Measurements from ENCODE around the gene CD36. TPM values are rescaled to one million over a fixed set of nuclear protein-coding genes. Genes with fewer than 3 reads are reported as not detected.
A peak's percentile ranks its signal among the peaks of the same experiment; 100 is the strongest.

The CD36 gene
- total RNA-seq, 1 experiment from 2014 or later: 0.28 TPM

- no peak overlapping the region for H2BK20ac ChIP-seq (ENCODE audit: low read depth, low read length, poor library complexity, severe bottlenecking)
- no peaks in the 10 kb centered on the region for H3K27me3 ChIP-seq (ENCODE audit: insufficient read depth, low read length)
- no peak overlapping the region for H3K56ac ChIP-seq (ENCODE audit: insufficient read length, low read depth, low read length)
- no peak for DNase-seq
- H3K79me1 ChIP-seq (ENCODE audit: insufficient read depth, low read depth, low read length, poor library complexity, severe bottlenecking): no peaks in the 10 kb centered on the region
- H2BK120ac ChIP-seq (ENCODE audit: low read depth, low read length, poor library complexity, severe bottlenecking): no peak overlapping the region
- no peaks in the 10 kb centered on the region for H4K20me1 ChIP-seq (ENCODE audit: control insufficient read depth, insufficient read depth, insufficient read length)
- no peak overlapping the region for H2BK15ac ChIP-seq (ENCODE audit: low read depth, low read length)
- Mint-ChIP-seq H3K36me3 (ENCODE audit: insufficient read depth in 1 of 3, low read depth in 3 of 3) (no peaks in the 10 kb centered on the region), H3K27me3 (ENCODE audit: low read depth) (no peaks in the 10 kb centered on the region), H3K9me3 (no peaks in the 10 kb centered on the region), H3K27ac (no peak overlapping the region), H3K4me3 (no peak overlapping the region), H3K4me1 (no peaks in the 10 kb centered on the region)
- no peak overlapping the region for H3T11ph ChIP-seq (ENCODE audit: low read length)
- no peak overlapping the region for H3K4me2 ChIP-seq (ENCODE audit: insufficient read depth, insufficient read length, low read length)
- H3K23ac ChIP-seq (ENCODE audit: insufficient read length, low read depth, low read length): no peak overlapping the region
- no peak overlapping the region for H2BK5ac ChIP-seq (ENCODE audit: insufficient read length, low read length)
- H3K27ac ChIP-seq (ENCODE audit: insufficient read length, low read depth, low read length): no peak overlapping the region
- peak; percentile 63 for TF ChIP-seq CTCF (conservative IDR thresholded peaks at IDR 0.05)
- no peak overlapping the region for H4K91ac ChIP-seq (ENCODE audit: insufficient read length, low read depth, low read length)
- WGBS (ENCODE audit: extremely low coverage, insufficient read length, low lambda C conversion rate): no CpG with 5 or more reads among the region's 7 CpGs
- H3K4me1 ChIP-seq (ENCODE audit: insufficient read depth, low read length): no peaks in the 10 kb centered on the region
- H3K14ac ChIP-seq (ENCODE audit: insufficient read depth, low read length): no peak overlapping the region
- no peak overlapping the region for H2AK5ac ChIP-seq (ENCODE audit: insufficient read length, low read length)
- no peak overlapping the region for H3K18ac ChIP-seq (ENCODE audit: insufficient read length, low read depth, low read length)
- H3K9me3 ChIP-seq (ENCODE audit: control insufficient read depth, low read depth, low read length): no peaks in the 10 kb centered on the region
- H3K79me2 ChIP-seq (ENCODE audit: insufficient read depth, low read length): no peaks in the 10 kb centered on the region
- no peak overlapping the region for H2BK12ac ChIP-seq (ENCODE audit: insufficient read length, low read depth, low read length)
- no peak overlapping the region for H4K5ac ChIP-seq (ENCODE audit: insufficient read length, low read depth, low read length)
- H4K8ac ChIP-seq (replicated peaks; ENCODE audit: insufficient read length, low read depth, low read length): no peak overlapping the region
- H3K9ac ChIP-seq (ENCODE audit: extremely low read depth, insufficient read length, low read length): no peak overlapping the region
- no peak overlapping the region for H3K4ac ChIP-seq (ENCODE audit: low read depth, low read length)
- H3K23me2 ChIP-seq (ENCODE audit: insufficient read length, low read depth, low read length, poor library complexity, severe bottlenecking): no peaks in the 10 kb centered on the region
- no peak overlapping the region for H2AFZ ChIP-seq (ENCODE audit: low read length)
These were observed 23.3 kb downstream of the CD36 start for GRCh38 chr7:80661729-80662128.

Measured in H9 (cell line).